KG1 (cell line): Measurements from ENCODE around the gene FYTTD1.
A peak's percentile ranks its signal among the peaks of the same experiment; 100 is the strongest.

Source experiments
- DNase-seq: peaks from one replicate; lab custom pipeline; 2025; lab: John Stamatoyannopoulos, UW

The FYTTD1 gene

DNA sequence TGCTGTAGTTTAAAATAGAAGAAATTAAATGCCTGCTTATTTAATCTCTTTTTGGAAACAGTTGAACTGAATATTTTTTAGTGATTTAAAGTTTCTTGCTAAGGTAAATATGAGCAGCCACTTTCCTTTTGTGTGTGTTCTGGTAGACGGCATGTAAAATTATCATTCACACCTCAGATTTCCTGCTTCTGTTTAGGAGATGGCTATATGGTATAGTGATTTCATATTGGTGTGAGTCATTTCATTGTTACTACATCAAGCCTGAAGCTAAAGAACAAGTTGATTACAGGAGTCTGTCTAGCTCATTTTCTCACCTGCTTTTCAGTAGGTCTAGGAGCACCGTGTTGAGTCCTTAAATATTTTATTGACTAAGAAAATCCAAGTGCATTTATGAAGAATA lies 43.6 kb downstream of the FYTTD1 start:
- no peak for DNase-seq

GRCh38 chr3:197794115-197794514 lies 44.4 kb downstream of the FYTTD1 start:
- no peak for DNase-seq

DNA sequence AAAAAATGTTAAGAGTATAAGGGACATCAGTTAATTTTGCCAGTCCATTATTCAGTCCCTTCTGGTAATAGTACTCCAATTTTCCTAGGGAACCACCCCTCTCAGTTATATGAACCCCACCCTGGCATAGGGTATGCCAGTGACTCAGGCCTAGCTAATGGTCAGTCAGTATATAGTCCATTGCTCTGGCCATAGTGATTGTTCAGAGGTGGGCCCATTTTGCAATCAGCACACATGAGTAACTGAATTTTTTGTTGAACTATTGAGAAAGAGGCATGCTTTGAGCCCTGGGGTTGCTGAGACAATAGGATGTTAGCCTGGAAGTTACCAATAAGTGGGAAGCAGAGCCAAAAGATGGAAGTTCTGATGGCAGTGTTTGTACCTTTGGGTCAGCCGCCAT lies 45.5 kb downstream of the FYTTD1 start:
- DNase-seq: no peak

GRCh38 chr3:197796087-197796486 lies 46.4 kb downstream of the FYTTD1 start:
- DNase-seq: no peak

DNA sequence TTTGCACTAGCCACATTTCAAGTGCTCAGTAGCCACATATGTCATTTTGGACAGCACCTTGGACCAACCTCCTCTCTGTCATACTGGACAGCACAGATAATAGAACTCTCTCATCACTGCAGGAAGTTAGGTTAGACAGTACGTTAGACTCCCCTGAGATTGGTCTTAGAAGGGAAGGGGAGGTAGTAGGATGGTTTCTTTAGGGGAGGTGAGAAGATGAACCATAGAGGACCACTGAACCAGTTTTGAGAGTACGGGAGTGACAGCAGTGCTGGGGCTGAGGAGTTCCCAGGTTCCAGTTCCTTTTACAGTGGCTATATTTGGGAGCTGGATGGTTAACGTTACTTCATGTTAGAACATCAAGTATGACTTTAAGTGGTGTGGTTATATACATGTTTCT lies 49.2 kb downstream of the FYTTD1 start:
- no peak for DNase-seq

DNA sequence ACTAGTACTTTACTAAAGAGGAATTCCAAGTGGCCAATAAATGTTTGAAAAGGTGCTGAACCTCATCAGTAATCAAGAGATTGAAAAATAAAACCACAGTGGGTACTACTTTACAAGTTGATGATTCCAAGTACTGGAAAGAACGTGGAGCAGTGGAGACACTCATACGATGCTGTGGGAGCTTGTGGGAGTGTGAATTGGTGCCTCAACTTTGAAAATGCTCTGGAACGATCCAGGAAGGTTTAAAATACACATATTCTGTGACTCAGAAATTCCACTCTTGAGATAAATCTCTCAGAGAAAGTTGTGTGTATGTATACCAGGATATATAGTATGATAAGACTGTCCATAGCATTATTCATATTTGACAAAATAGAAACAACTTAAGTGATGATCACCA lies 50.7 kb downstream of the FYTTD1 start:
- no peak for DNase-seq

DNA sequence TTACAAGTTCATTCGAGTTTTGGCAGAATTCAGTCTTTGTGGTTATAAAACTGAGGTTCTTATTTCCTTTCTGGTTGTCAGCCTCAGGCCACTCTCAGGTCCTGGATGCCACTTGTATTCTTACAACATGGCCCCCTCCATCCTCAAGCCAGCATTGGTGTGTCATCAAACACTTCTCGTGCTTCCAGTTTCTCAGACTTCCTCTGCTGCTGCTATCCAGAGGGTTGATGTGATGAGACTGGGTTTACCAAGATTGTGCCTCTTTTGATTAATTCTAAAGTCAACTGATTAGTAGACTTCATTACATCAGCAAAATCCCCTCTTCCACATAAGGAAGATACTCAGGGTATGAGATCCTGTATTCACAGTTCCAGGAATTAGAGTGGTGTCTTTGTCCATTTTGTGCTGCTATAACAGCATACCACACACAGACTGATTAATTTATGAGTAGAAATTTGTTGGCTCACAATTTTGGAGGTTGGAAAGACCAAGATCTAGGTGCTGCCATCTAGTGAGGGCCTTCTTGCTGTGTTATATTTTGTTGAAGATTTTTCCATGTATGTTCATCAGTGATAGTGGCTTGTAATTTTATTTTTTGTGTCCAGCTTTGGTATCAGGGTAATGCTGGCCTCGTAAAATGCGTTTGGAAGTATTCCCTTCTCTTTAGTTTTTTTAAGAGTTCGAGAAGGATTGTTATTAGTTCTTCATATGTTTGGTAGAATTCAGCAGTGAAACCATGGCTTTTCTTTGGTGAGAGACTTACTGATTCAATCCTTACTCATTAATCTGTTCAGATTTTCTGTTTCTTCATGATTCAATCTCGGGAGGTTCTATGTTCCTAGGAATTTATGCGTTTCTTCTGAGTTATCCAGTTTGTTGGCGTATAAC lies 52.5 kb downstream of the FYTTD1 start:
- DNase-seq: peak; percentile 49

- no peak for DNase-seq
Observed at GRCh38 chr3:197802779-197803459, 53.2 kb downstream of the FYTTD1 start.

DNA sequence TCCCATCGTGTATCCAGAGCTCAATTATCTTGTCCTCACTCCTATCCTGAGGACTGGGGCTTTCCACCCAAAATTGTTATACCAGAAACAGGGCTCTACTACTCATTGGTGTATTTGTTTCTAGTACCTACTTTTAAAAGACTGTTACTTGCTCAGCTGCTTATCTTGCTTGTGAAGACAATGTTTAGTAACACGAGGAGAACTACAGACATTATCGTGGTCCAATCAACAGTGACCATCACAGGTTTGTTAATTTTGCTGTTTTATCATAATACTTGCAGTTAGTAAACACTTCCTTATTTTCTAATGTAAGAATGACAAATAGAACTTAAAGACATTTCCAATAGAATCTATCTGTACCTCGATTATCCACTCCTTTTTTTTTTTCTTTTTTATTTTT lies 54.8 kb downstream of the FYTTD1 start:
- no peak for DNase-seq

- DNase-seq: no peak
Observed at GRCh38 chr3:197807969-197808587, 58.4 kb downstream of the FYTTD1 start.

GRCh38 chr3:197809356-197810020 lies 59.8 kb downstream of the FYTTD1 start:
- DNase-seq: no peak

GRCh38 chr3:197810901-197811300 lies 61.2 kb downstream of the FYTTD1 start:
- no peak for DNase-seq

DNA sequence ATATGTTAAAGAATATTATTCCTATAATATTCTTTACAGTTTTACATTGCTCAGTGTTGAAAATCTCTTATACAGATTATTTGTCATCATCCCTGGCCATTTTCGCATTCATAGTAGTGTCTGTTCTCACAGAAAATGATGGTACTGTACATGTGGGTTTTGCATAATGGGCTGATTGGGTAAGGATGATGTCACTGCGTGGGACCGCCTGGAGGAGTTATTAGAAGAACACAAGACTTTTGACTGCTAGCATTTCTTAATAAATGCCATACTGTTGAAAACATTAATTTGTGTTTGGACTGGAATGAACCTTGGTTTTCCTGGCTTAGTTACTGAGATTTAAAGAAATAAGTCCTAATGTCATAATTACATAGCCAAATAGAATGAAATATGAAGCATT lies 61.7 kb downstream of the FYTTD1 start:
- DNase-seq: no peak

- DNase-seq: no peak
Observed at GRCh38 chr3:197814372-197814771, 64.7 kb downstream of the FYTTD1 start.

DNA sequence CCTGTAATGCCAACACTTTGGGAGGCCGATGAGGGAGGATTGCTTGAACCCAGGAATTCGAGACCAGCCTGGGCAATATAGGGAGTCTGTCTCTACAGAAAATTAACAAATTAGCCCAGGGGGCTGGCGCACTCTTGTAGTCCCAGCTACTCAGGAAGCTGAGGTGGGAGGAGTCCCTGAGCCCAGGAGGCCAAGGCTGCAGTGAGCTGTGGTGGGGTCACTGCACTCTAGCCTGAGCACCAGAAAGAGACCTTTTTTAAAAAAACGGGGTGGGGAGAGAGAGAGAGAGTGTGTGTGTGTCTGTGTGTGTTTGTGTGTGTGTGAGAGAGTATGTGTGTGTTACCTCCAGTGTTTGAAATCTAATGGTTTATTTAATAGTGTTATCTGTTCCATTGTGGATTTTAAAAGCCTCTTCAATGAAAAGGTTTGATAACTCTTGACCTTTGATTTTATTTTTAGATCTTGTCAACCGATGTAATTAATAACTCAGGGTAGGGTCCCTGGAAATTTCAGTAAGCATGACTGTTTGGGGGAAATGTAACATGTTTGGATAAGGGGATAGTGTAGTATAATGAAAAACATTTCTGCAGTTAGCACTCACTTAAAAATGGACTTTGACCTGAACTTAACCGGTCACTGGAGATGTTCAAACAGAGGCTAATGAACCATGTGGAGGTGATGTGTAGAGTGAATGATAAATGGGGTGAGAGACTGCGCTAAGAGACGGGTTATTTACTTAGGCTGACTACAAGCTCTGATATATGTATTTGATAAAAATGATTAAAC lies 71.1 kb downstream of the FYTTD1 start:
- DNase-seq: no peak

GRCh38 chr3:197829397-197830045 lies 79.8 kb downstream of the FYTTD1 start:
- no peak for DNase-seq

- no peak for DNase-seq
Observed at GRCh38 chr3:197830308-197830966, 80.8 kb downstream of the FYTTD1 start.

DNA sequence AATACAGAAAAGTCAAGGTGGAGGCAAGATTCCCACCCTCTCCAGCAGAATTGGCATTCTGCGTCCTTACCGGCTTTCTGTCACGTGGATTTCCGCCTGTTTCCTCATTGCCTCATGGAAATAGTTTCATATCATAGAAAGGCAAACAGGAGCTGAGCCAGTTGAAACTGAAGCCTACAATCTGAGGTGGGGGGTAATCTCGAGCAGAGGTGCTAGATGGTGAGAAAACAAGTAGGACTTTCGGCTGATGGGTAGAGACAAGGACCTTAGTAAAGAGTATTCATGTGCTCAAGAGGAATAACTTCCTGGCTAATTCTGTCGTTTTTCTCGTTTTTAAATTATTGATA lies 81.3 kb downstream of the FYTTD1 start:
- DNase-seq: no peak

DNA sequence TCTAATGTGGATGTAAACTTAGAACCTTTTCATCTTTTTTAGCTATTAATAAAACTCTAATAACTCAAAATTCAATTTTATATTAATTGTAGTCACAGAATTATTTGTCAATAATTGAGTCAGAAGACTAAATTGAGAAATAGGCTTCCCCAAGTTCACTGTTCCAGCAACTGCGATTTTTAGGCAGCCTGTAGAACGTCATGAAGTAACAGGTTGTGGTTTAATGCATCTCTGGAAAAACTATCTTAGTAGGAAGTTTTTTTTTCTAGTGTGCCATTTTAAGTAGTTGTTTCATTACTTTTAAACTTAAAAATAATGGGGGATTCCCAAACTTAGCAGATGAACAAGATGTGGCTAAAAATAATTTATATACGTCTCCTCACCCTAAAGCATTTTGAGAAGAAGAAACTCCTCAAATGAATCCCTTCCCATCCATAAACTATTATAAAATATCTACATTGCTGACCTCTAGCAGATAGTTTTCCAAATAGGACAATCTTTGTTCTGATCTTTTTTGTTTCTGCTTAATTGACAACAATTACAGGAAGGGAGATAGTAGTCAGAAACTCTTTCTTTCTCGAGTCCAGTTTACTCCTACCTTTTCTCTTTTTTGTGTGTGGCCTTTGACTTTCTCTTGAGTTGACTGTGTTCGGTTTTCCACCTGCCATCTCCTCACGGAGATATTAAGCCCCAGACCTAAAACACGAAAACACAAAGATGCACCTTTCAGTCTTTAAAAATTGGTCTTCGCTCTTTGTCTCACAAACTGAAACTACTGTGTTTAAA lies 84.4 kb downstream of the FYTTD1 start:
- DNase-seq: no peak

- DNase-seq: no peak
Observed at GRCh38 chr3:197835509-197835908, 85.8 kb downstream of the FYTTD1 start.
